Smooth muscle cell (in vitro differentiated cells): ENCODE data around the gene TMEM125. TPM values are rescaled to one million over a fixed set of nuclear protein-coding genes. Genes with fewer than 3 reads are reported as not detected.

Experiments used
- DNase-seq: peaks from one replicate; lab custom pipeline; 2025; ENCODE audit not compliant: unreplicated experiment; lab: John Stamatoyannopoulos, UW
- H2AFZ ChIP-seq: fragments of 200-600 bp; sonication (generic); 2 replicates; pipeline ENCODE4 v1.6.0; 2016; ENCODE audit warnings: antibody characterized with exemption, low read depth, mild to moderate bottlenecking
- H3F3A ChIP-seq: fragments of 200-600 bp; sonication (generic); 2 replicates; pipeline ENCODE4 v1.6.0; 2017; ENCODE audit warnings: antibody characterized with exemption, low read depth
- H3K27ac ChIP-seq: fragments of 200-600 bp; sonication (generic); 2 replicates; pipeline ENCODE4 v1.5.1; 2016; ENCODE audit warnings: low read depth, mild to moderate bottlenecking
- H3K27me3 ChIP-seq: fragments of 200-600 bp; sonication (generic); 2 replicates; pipeline ENCODE4 v1.6.1; 2016; ENCODE audit warnings: low read depth, mild to moderate bottlenecking
- H3K36me3 ChIP-seq: fragments of 200-600 bp; sonication (generic); 2 replicates; pipeline ENCODE4 v1.5.1; 2016; ENCODE audit warnings: low read depth
- H3K4me1 ChIP-seq: fragments of 200-600 bp; sonication (generic); 2 replicates; pipeline ENCODE4 v1.5.1; 2016; ENCODE audit warnings: low read depth
- H3K4me2 ChIP-seq: fragments of 200-600 bp; sonication (generic); 2 replicates; pipeline ENCODE4 v1.6.0; 2016; ENCODE audit warnings: mild to moderate bottlenecking
- H3K4me3 ChIP-seq: fragments of 200-600 bp; sonication (generic); 2 replicates; pipeline ENCODE4 v1.5.1; 2016; ENCODE audit warnings: mild to moderate bottlenecking
- H3K79me2 ChIP-seq: fragments of 200-600 bp; sonication (generic); 2 replicates; pipeline ENCODE4 v1.6.0; 2016; ENCODE audit warnings: low read depth, mild to moderate bottlenecking
- H3K9ac ChIP-seq: fragments of 200-600 bp; sonication (generic); 2 replicates; pipeline ENCODE4 v1.6.0; 2016; ENCODE audit warnings: low read depth
- H3K9me3 ChIP-seq: fragments of 200-600 bp; sonication (generic); replicated peaks from 2 replicates; pipeline ENCODE4 v1.5.1; 2016; ENCODE audit warnings: low read depth
- H4K20me1 ChIP-seq: fragments of 200-600 bp; sonication (generic); 2 replicates; pipeline ENCODE4 v1.6.0; 2016; ENCODE audit warnings: low read depth
- WGBS: methylation state at CpG from one replicate; pipeline ENCODE4 v1.1.7; 2016; ENCODE audit warnings: low lambda C conversion rate; 5-methylcytosine and 5-hydroxymethylcytosine counted together
- polyA plus RNA-seq: library from polyadenylated mRNA; unstranded; fragments of >200 nt; fragmentation: Nextera tagmentation; extraction: Ambion mirVana; gene quantifications from 2 replicates; pipeline ENCODE4 v1.2.1, GENCODE V29; 2016
- total RNA-seq: library from RNA; depleted of rRNA; stranded (reverse); fragments of >200 nt; gene quantifications from 2 replicates; pipeline ENCODE4 v1.2.3, GENCODE V29; 2014
- TF ChIP-seq, protein P1 (sequence below): fragments of 200-600 bp; sonication (generic); IDR thresholded peaks from 2 replicates; pipeline ENCODE4 v1.5.1; 2017; ENCODE audit warnings: borderline replicate concordance, mild to moderate bottlenecking, antibody characterized with exemption; ENCODE audit not compliant: insufficient read depth, poor library complexity, severe bottlenecking

Gene TMEM125
- total and polyA plus RNA-seq, 2 experiments from 2014 or later = 1.4 to 4.2 TPM

DNA sequence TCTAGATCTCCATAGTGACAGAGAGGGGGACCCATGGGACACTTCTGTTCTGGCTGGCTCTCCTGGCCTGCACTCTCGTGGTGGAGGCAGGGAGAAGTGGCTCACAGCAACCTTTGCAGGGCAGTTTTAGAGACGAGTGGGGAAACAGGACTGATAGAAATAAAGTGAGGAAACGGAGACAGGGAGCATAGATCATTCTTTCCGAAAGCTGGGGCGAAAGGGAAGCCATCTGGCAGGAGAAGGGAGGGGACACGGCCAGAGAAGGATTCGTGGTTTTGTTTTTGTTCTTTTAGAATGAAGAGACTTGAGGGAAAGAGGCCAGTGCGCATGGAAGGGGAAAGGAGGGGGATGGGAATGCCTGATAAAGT lies 34.5 kb downstream of the TMEM125 start:
- DNase-seq = no peak
- Histone ChIP-seq H3K79me2 (no peaks in the 10 kb centered on the region), H3K36me3 (no peaks in the 10 kb centered on the region), H3K4me1 (no peaks in the 10 kb centered on the region), H4K20me1 (no peaks in the 10 kb centered on the region), H3K27me3 (no peaks in the 10 kb centered on the region), H3K4me3 (no peak overlapping the region), H3K4me2 (no peak overlapping the region), H3K27ac (no peak overlapping the region), H3K9ac (no peak overlapping the region), H3F3A (no peaks in the 10 kb centered on the region), H3K9me3 (no peaks in the 10 kb centered on the region), H2AFZ (no peak overlapping the region)
- WGBS = 44% methylated on average over 8 of the region's 8 CpGs
- TF ChIP-seq, protein P1, sequence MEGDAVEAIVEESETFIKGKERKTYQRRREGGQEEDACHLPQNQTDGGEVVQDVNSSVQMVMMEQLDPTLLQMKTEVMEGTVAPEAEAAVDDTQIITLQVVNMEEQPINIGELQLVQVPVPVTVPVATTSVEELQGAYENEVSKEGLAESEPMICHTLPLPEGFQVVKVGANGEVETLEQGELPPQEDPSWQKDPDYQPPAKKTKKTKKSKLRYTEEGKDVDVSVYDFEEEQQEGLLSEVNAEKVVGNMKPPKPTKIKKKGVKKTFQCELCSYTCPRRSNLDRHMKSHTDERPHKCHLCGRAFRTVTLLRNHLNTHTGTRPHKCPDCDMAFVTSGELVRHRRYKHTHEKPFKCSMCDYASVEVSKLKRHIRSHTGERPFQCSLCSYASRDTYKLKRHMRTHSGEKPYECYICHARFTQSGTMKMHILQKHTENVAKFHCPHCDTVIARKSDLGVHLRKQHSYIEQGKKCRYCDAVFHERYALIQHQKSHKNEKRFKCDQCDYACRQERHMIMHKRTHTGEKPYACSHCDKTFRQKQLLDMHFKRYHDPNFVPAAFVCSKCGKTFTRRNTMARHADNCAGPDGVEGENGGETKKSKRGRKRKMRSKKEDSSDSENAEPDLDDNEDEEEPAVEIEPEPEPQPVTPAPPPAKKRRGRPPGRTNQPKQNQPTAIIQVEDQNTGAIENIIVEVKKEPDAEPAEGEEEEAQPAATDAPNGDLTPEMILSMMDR = no peak

DNA sequence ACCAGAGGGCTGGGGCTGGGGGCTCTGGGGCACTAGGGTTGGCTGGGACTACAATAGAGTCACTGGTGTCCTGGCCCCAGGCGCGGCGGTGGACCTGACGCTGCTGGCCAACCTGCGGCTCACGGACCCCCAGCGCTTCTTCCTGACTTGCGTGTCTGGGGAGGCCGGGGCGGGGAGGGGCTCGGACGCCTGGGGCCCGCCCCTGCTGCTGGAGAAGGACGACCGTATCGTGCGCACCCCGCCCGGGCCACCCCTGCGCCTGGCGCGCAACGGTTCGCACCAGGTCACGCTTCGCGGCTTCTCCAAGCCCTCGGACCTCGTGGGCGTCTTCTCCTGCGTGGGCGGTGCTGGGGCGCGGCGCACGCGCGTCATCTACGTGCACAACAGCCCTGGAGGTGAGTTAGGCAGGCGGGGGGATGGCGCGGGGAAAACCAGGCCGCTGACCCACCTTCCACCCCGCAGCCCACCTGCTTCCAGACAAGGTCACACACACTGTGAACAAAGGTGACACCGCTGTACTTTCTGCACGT lies 35.1 kb downstream of the TMEM125 start:
- Histone ChIP-seq H3K9ac (no peak overlapping the region), H3K9me3 (no peaks in the 10 kb centered on the region), H2AFZ (no peak overlapping the region), H3F3A (no peaks in the 10 kb centered on the region), H3K27ac (no peak overlapping the region), H4K20me1 (no peaks in the 10 kb centered on the region), H3K79me2 (no peaks in the 10 kb centered on the region), H3K4me2 (no peak overlapping the region), H3K4me3 (no peak overlapping the region), H3K27me3 (no peaks in the 10 kb centered on the region), H3K36me3 (no peaks in the 10 kb centered on the region), H3K4me1 (no peaks in the 10 kb centered on the region)
- TF ChIP-seq, protein P1 = no peak
- no peak for DNase-seq
- WGBS = 96% methylated on average over 22 of the region's 46 CpGs

DNA sequence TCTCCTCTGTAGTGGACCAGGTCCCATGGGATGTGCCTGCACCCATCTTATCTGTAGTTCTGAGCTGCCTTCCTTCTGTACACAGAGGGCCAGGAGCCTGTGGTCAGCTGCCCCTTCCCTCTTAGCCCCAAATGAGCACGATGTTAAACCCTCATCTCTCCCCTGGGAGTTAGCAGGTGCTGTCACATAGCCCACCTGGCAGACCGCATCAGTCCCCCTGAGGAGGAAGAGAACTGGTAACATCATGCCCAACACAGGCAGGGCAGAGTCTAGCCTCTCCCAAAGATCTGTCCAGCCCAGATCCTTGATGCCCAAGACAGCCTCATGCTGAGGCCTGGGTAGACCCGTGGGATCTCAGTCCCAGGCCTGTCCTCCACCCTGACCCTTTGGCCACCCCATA lies 35.7 kb downstream of the TMEM125 start:
- no peaks in the 10 kb centered on the region for H3K79me2 ChIP-seq
- H2AFZ ChIP-seq = no peak overlapping the region
- no peak for DNase-seq
- 90% methylated on average over 3 of the region's 3 CpGs for WGBS
- no peak overlapping the region for H3K9ac ChIP-seq
- H3K27ac ChIP-seq = no peak overlapping the region
- no peaks in the 10 kb centered on the region for H4K20me1 ChIP-seq
- no peaks in the 10 kb centered on the region for H3K4me1 ChIP-seq
- TF ChIP-seq, protein P1 = no peak
- H3K4me3 ChIP-seq = no peak overlapping the region
- no peaks in the 10 kb centered on the region for H3K9me3 ChIP-seq
- H3K36me3 ChIP-seq = no peaks in the 10 kb centered on the region
- H3K4me2 ChIP-seq = no peak overlapping the region
- H3F3A ChIP-seq = no peaks in the 10 kb centered on the region
- no peaks in the 10 kb centered on the region for H3K27me3 ChIP-seq

DNA sequence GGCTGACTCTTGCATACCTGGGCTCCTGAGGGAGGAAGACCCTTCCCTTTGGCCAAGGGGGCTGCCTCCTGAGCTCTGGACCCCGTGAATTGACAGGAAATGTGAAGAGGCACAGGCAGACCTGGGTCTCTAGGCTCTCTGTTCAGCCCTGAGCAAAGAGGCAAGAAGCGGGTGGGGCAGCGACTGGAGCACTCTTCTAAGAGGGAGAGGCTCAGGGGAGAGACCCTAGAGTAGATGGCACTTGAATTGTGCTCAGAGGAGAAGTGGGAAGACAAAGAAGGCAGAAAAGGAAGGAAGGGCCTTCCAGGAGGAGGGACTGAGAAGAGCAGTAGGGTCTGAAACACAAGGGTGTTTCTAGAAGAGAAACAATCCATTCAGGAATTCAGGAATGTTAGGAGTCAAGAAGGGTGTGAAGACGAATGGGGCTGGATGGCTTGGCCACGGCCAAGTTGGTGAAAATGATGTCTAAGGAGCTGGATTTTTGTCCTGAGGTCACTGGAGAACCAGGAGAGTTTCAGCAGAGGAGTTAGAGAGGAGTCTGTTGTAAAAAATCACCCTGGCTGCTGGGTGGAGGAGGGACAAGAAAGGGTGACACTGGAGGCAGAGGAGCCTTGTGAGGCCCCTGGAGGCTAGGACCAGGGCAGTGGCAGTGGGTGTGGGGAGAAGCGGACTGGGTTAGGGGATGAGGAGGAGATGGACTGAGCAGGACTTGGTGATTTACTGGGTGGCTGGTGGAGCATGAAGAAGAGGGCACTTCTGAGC lies 36.3 kb downstream of the TMEM125 start:
- TF ChIP-seq, protein P1 = no peak
- H3K9ac ChIP-seq = no peak overlapping the region
- no peaks in the 10 kb centered on the region for H3K4me1 ChIP-seq
- H3K27me3 ChIP-seq = no peaks in the 10 kb centered on the region
- WGBS = 87% methylated on average over 6 of the region's 6 CpGs
- no peaks in the 10 kb centered on the region for H3K36me3 ChIP-seq
- no peaks in the 10 kb centered on the region for H4K20me1 ChIP-seq
- no peak overlapping the region for H3K4me2 ChIP-seq
- DNase-seq = no peak
- no peak overlapping the region for H3K4me3 ChIP-seq
- no peaks in the 10 kb centered on the region for H3K79me2 ChIP-seq
- no peak overlapping the region for H2AFZ ChIP-seq
- no peaks in the 10 kb centered on the region for H3F3A ChIP-seq
- no peak overlapping the region for H3K27ac ChIP-seq
- no peaks in the 10 kb centered on the region for H3K9me3 ChIP-seq
